GM12892 (cell line): Measurements from ENCODE around the gene IRF7.

Experiments
- DNase-seq: peaks from one replicate; pipeline ENCODE4 v3.0.0; 2011; ENCODE audit not compliant: insufficient read length
- FAIRE-seq: peaks from 2 replicates; lab custom pipeline; 2011; peaks lifted over from hg19 to GRCh38; lab: Jason Lieb, UNC
- POLR2A ChIP-seq: IDR thresholded peaks from 2 replicates; pipeline ENCODE4 v1.6.1; 2011; ENCODE audit warnings: low read depth, low read length, control low read depth
- POLR2AphosphoS5 ChIP-seq: IDR thresholded peaks from 2 replicates; pipeline ENCODE4 v1.6.1; 2011; ENCODE audit warnings: low read depth, low read length, control low read depth
- TAF1 ChIP-seq: IDR thresholded peaks from 2 replicates; pipeline ENCODE4 v1.6.1; 2011; ENCODE audit warnings: low read depth, mild to moderate bottlenecking, control low read depth, low read length, borderline replicate concordance

The IRF7 gene

GRCh38 chr11:596374-596773 is 19.4 kb downstream of the IRF7 start:
- no peak for DNase-seq
- no peak for TF ChIP-seq POLR2A
- no peak for TF ChIP-seq POLR2AphosphoS5
- TF ChIP-seq TAF1: no peak
- FAIRE-seq: no peak

- TF ChIP-seq TAF1 (no peak), POLR2A (no peak), POLR2AphosphoS5 (no peak)
- no peak for FAIRE-seq
- DNase-seq: no peak
Measured at GRCh38 chr11:595400-595799, 20.4 kb downstream of the IRF7 start.

- no peak for DNase-seq
- TF ChIP-seq POLR2AphosphoS5 (no peak), TAF1 (no peak), POLR2A (no peak)
- FAIRE-seq: no peak
Measured at GRCh38 chr11:593347-593746, 22.4 kb downstream of the IRF7 start.

GRCh38 chr11:592918-593317 is 22.8 kb downstream of the IRF7 start:
- DNase-seq (no peak), FAIRE-seq (no peak)
- TF ChIP-seq POLR2AphosphoS5 (no peak), TAF1 (no peak), POLR2A (no peak)

GRCh38 chr11:592501-592900 is 23.2 kb downstream of the IRF7 start:
- TF ChIP-seq POLR2A (no peak), POLR2AphosphoS5 (no peak), TAF1 (no peak)
- FAIRE-seq (no peak), DNase-seq (no peak)

GRCh38 chr11:590997-591396 is 24.8 kb downstream of the IRF7 start:
- DNase-seq (no peak), FAIRE-seq (no peak)
- no peak for TF ChIP-seq POLR2AphosphoS5
- TF ChIP-seq POLR2A: 0 out of 2 replicates have a peak, but pooled peaks have one; percentile 10

- TF ChIP-seq POLR2A (no peak), POLR2AphosphoS5 (no peak), TAF1 (no peak)
- no peak for FAIRE-seq
Measured at GRCh38 chr11:589798-590197, 26.0 kb downstream of the IRF7 start.

GRCh38 chr11:587978-588380 is 27.8 kb downstream of the IRF7 start:
- no peak for DNase-seq
- no peak for FAIRE-seq
- no peak for TF ChIP-seq POLR2AphosphoS5
- no peak for TF ChIP-seq TAF1
- TF ChIP-seq POLR2A: no peak

More at GRCh38 chr11:589798-590197, 26.0 kb downstream of the IRF7 start:
- no peak for DNase-seq

- DNase-seq (no peak), FAIRE-seq (no peak)
- TF ChIP-seq TAF1 (no peak), POLR2A (no peak), POLR2AphosphoS5 (no peak)
Measured at GRCh38 chr11:587546-587945, 28.2 kb downstream of the IRF7 start.

- DNase-seq (no peak), FAIRE-seq (no peak)
- TF ChIP-seq TAF1 (no peak), POLR2AphosphoS5 (no peak), POLR2A (no peak)
Measured at GRCh38 chr11:586376-587316, 29.1 kb downstream of the IRF7 start.

GRCh38 chr11:584287-584686 is 31.5 kb downstream of the IRF7 start:
- DNase-seq (no peak), FAIRE-seq (no peak)
- TF ChIP-seq POLR2AphosphoS5 (no peak), POLR2A (no peak), TAF1 (no peak)

GRCh38 chr11:581752-582151 is 34.0 kb downstream of the IRF7 start:
- TF ChIP-seq POLR2AphosphoS5: no peak
- TF ChIP-seq TAF1: no peak
- TF ChIP-seq POLR2A: no peak
- no peak for FAIRE-seq

More at GRCh38 chr11:581752-582151, 34.0 kb downstream of the IRF7 start:
- DNase-seq: no peak
